Activated naive CD8-positive, alpha-beta T cell treated with anti-CD3 and anti-CD28 coated beads for 36 hours (primary cell): Measurements from ENCODE around the gene SLC24A2. TPM values are rescaled to one million over a fixed set of nuclear protein-coding genes. Genes with fewer than 3 reads are reported as not detected.

Experiments used
- DNase-seq: peaks from one replicate; pipeline ENCODE4 v3.0.0; 2021
- H3K27ac Mint-ChIP-seq: one replicate; pipeline ENCODE4 v1.8.0; 2022; ENCODE audit warnings: mild to moderate bottlenecking, moderate library complexity, mixed read lengths
- H3K27me3 Mint-ChIP-seq: one replicate; pipeline ENCODE4 v1.8.0; 2022; ENCODE audit warnings: mild to moderate bottlenecking, mixed read lengths
- H3K36me3 Mint-ChIP-seq: one replicate; pipeline ENCODE4 v1.8.0; 2021; ENCODE audit warnings: mild to moderate bottlenecking, mixed read lengths
- H3K4me1 Mint-ChIP-seq: one replicate; pipeline ENCODE4 v1.8.0; 2021; ENCODE audit warnings: mixed read lengths
- H3K4me3 Mint-ChIP-seq: one replicate; pipeline ENCODE4 v1.8.0; 2022; ENCODE audit warnings: mild to moderate bottlenecking, moderate library complexity, mixed read lengths
- H3K9me3 Mint-ChIP-seq: one replicate; pipeline ENCODE4 v1.8.0; 2022; ENCODE audit warnings: mixed read lengths
- total RNA-seq, 2 experiments: library from RNA; stranded (reverse); gene quantifications; one replicate each; pipeline ENCODE4 v1.2.3, GENCODE V29; 2021

SLC24A2 gene
- total RNA-seq, 2 experiments from 2014 or later, result not detected

GRCh38 chr9:19783500-19783899 is 5.3 kb downstream of the SLC24A2 start:
- Mint-ChIP-seq H3K27me3 (peaks cover 43% of the 10 kb centered on the region), H3K9me3 (no peaks in the 10 kb centered on the region), H3K4me1 (no peaks in the 10 kb centered on the region), H3K4me3 (no peak overlapping the region), H3K36me3 (no peaks in the 10 kb centered on the region), H3K27ac (no peak overlapping the region)
- DNase-seq, result no peak

- no peaks in the 10 kb centered on the region for H3K36me3 Mint-ChIP-seq
- peaks cover 30% of the 10 kb centered on the region for H3K27me3 Mint-ChIP-seq
- no peak overlapping the region for H3K4me3 Mint-ChIP-seq
- H3K9me3 Mint-ChIP-seq, result no peaks in the 10 kb centered on the region
- H3K27ac Mint-ChIP-seq, result no peak overlapping the region
- no peaks in the 10 kb centered on the region for H3K4me1 Mint-ChIP-seq
- DNase-seq, result no peak
These were observed 6.8 kb downstream of the SLC24A2 start for GRCh38 chr9:19782005-19782404.

- no peaks in the 10 kb centered on the region for H3K9me3 Mint-ChIP-seq
- no peak overlapping the region for H3K4me3 Mint-ChIP-seq
- no peak overlapping the region for H3K27ac Mint-ChIP-seq
- no peak for DNase-seq
- peaks cover 26% of the 10 kb centered on the region for H3K27me3 Mint-ChIP-seq
- H3K36me3 Mint-ChIP-seq, result no peaks in the 10 kb centered on the region
- H3K4me1 Mint-ChIP-seq, result no peaks in the 10 kb centered on the region
These were observed 7.6 kb downstream of the SLC24A2 start for GRCh38 chr9:19781240-19781639.

- Mint-ChIP-seq H3K4me1 (no peaks in the 10 kb centered on the region), H3K4me3 (no peak overlapping the region), H3K27me3 (peaks cover 5% of the 10 kb centered on the region), H3K36me3 (no peaks in the 10 kb centered on the region), H3K9me3 (no peaks in the 10 kb centered on the region), H3K27ac (no peak overlapping the region)
- DNase-seq, result no peak
These were observed 17.4 kb downstream of the SLC24A2 start for GRCh38 chr9:19771446-19771845.

- Mint-ChIP-seq H3K4me1 (no peaks in the 10 kb centered on the region), H3K4me3 (no peak overlapping the region), H3K27me3 (peaks cover 5% of the 10 kb centered on the region), H3K9me3 (no peaks in the 10 kb centered on the region), H3K36me3 (no peaks in the 10 kb centered on the region), H3K27ac (no peak overlapping the region)
- DNase-seq, result no peak
These were observed 17.9 kb downstream of the SLC24A2 start for GRCh38 chr9:19770973-19771372.

GRCh38 chr9:19769213-19769612 is 19.6 kb downstream of the SLC24A2 start:
- H3K9me3 Mint-ChIP-seq, result peaks cover 9% of the 10 kb centered on the region
- DNase-seq, result no peak
- H3K27me3 Mint-ChIP-seq, result peaks cover 5% of the 10 kb centered on the region
- H3K4me3 Mint-ChIP-seq, result no peak overlapping the region
- H3K27ac Mint-ChIP-seq, result no peak overlapping the region
- no peaks in the 10 kb centered on the region for H3K4me1 Mint-ChIP-seq
- H3K36me3 Mint-ChIP-seq, result no peaks in the 10 kb centered on the region

- Mint-ChIP-seq H3K27ac (no peak overlapping the region), H3K9me3 (peaks cover 9% of the 10 kb centered on the region), H3K36me3 (no peaks in the 10 kb centered on the region), H3K4me1 (no peaks in the 10 kb centered on the region), H3K27me3 (peaks cover 5% of the 10 kb centered on the region), H3K4me3 (no peak overlapping the region)
- no peak for DNase-seq
These were observed 20.0 kb downstream of the SLC24A2 start for GRCh38 chr9:19768798-19769197.

GRCh38 chr9:19759066-19759465 is 29.8 kb downstream of the SLC24A2 start:
- Mint-ChIP-seq H3K4me3 (no peak overlapping the region), H3K27me3 (no peaks in the 10 kb centered on the region), H3K27ac (no peak overlapping the region), H3K4me1 (no peaks in the 10 kb centered on the region), H3K9me3 (peaks cover 2% of the 10 kb centered on the region), H3K36me3 (no peaks in the 10 kb centered on the region)
- DNase-seq, result no peak

- DNase-seq, result no peak
- Mint-ChIP-seq H3K27ac (no peak overlapping the region), H3K36me3 (no peaks in the 10 kb centered on the region), H3K27me3 (no peaks in the 10 kb centered on the region), H3K4me3 (no peak overlapping the region), H3K9me3 (peaks cover 2% of the 10 kb centered on the region), H3K4me1 (no peaks in the 10 kb centered on the region)
These were observed 31.1 kb downstream of the SLC24A2 start for GRCh38 chr9:19757745-19758144.

GRCh38 chr9:19754921-19755320 is 33.9 kb downstream of the SLC24A2 start:
- H3K4me1 Mint-ChIP-seq, result no peaks in the 10 kb centered on the region
- no peaks in the 10 kb centered on the region for H3K9me3 Mint-ChIP-seq
- DNase-seq, result no peak
- H3K27me3 Mint-ChIP-seq, result no peaks in the 10 kb centered on the region
- no peak overlapping the region for H3K4me3 Mint-ChIP-seq
- no peaks in the 10 kb centered on the region for H3K36me3 Mint-ChIP-seq
- H3K27ac Mint-ChIP-seq, result no peak overlapping the region

GRCh38 chr9:19748278-19749126 is 40.3 kb downstream of the SLC24A2 start:
- H3K27ac Mint-ChIP-seq, result no peak overlapping the region
- no peak for DNase-seq
- H3K36me3 Mint-ChIP-seq, result no peaks in the 10 kb centered on the region
- no peaks in the 10 kb centered on the region for H3K4me1 Mint-ChIP-seq
- no peaks in the 10 kb centered on the region for H3K27me3 Mint-ChIP-seq
- H3K9me3 Mint-ChIP-seq, result no peaks in the 10 kb centered on the region
- no peak overlapping the region for H3K4me3 Mint-ChIP-seq

GRCh38 chr9:19746223-19746622 is 42.6 kb downstream of the SLC24A2 start:
- Mint-ChIP-seq H3K4me1 (no peaks in the 10 kb centered on the region), H3K27me3 (no peaks in the 10 kb centered on the region), H3K27ac (no peak overlapping the region), H3K36me3 (no peaks in the 10 kb centered on the region), H3K4me3 (no peak overlapping the region), H3K9me3 (no peaks in the 10 kb centered on the region)
- DNase-seq, result no peak

- Mint-ChIP-seq H3K4me1 (no peaks in the 10 kb centered on the region), H3K9me3 (no peaks in the 10 kb centered on the region), H3K27ac (no peak overlapping the region), H3K27me3 (peaks cover 10% of the 10 kb centered on the region), H3K4me3 (no peak overlapping the region), H3K36me3 (no peaks in the 10 kb centered on the region)
- no peak for DNase-seq
These were observed 47.7 kb downstream of the SLC24A2 start for GRCh38 chr9:19741178-19741577.
